ENCODE results near the gene BPI.
"Not testable (repeated sequence)": the region's sequence is repeated elsewhere in the genome, so short reads cannot be mapped to it uniquely, and the experiment has no call there.

Gene BPI

DNA sequence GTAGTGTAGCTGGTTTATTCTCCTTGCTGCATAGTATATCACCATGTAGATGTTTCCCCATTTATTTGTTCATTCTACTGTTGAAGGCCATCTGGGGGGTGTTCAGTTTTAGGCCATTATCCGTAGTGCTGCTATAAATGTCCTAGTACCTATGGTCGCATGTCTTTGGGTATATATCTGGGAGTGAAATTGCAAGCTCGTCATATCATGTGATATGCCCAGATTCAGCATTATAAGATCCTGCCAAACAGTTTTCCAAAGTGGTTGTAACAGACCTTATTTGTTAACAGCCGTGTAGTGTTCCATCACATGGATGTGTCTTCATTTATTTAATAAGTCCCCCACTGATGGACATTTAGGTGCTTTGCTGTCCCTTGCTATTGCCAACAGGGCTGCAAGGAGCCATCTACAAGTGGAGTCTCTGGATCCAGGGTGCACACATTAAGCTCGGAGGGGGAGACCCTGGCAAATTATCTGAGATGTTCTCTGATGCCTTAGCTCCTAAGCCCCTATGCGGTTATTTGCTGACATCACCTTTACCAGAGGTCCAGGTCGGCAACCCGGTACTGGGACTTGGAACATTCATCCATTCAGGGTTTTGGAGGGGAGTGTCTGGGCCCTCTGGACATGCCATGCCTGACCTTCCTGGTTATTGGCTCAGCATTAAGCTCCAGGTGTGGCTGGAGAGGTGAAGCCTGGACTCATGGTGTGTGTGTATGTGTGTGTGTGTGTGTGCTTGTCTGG lies 59.2 kb downstream of the BPI start:
- DNase-seq (ENCODE audit: low read depth), result no peak

DNA sequence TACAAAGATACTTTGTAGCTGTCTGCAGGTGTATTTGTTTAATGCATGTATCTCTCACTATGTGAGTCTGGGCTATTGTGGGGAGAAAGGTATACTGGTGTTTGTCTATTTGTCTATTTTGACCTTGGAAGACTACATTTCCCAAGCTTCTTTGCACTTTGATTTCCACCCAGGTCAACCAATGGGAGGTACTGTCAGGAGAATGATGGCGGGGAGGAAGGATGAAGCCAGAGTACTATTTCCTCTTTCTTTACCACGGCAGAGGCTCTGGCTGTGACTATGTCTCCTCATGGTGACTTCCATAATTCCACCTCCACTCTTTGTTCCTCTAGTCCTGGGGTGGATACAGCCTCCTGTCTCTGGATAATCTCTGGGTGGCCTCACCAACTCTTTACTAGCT lies 65.4 kb downstream of the BPI start:
- DNase-seq (ENCODE audit: low read depth), result no peak

DNA sequence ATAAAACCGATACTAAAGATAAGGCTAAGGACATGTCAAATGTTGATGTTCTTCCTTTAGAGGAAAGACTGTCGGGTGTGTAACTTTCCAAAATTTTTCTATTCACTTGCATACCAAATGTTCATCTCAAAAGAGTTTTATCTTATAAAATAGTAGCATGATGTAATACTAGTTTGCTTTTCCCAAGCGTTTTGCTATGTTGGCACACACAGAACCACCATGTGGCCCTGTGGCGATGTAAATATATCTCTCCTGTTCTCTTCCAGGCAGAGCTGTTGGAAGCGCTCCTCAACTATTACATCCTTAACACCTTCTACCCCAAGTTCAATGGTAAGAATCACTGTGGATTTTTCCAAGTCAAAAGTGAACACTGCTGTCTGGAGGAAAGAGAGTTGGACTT lies 68.8 kb downstream of the BPI start:
- DNase-seq (ENCODE audit: low read depth), result no peak

GRCh38 chr20:38373231-38373867 lies 69.4 kb downstream of the BPI start:
- no peak for DNase-seq (ENCODE audit: low read depth)

- DNase-seq (ENCODE audit: low read depth), result no peak
These were observed 69.9 kb downstream of the BPI start for GRCh38 chr20:38373898-38374297.

DNA sequence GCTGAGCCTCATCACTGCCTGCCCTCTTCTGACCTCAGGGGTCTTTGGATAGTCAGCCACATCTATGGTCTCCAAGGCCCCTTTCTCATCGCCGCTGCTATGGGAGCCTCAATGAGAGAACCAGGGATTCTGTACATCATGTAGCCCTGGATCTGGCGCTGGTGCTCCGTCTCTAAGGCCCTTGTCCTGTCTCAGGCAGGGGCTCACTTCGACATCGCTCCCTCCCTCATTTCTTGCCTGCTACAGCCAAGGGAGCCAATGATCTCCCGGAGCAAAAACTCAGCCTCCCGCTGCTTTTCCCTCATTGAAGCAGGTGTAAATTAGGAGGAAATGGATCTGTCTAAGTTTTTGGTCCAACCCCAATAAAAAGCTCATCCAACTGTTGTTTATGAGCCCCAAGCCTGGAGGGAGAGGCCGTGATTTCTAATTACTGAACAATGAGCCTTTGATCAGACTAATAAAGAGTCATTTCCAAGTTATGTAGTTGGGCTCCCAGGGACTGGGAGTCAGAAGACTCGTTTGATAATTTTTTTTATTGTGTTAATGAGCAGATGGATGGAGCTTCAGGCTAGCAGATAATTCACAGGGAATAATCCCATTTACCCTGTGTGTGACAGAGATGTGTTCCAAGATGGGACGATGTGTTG lies 73.2 kb downstream of the BPI start:
- no peak for DNase-seq (ENCODE audit: low read depth)

GRCh38 chr20:38377838-38378237 lies 73.9 kb downstream of the BPI start:
- not testable (repeated sequence) for DNase-seq (ENCODE audit: low read depth)

GRCh38 chr20:38383147-38383546 lies 79.2 kb downstream of the BPI start:
- no peak for DNase-seq (ENCODE audit: low read depth)

DNA sequence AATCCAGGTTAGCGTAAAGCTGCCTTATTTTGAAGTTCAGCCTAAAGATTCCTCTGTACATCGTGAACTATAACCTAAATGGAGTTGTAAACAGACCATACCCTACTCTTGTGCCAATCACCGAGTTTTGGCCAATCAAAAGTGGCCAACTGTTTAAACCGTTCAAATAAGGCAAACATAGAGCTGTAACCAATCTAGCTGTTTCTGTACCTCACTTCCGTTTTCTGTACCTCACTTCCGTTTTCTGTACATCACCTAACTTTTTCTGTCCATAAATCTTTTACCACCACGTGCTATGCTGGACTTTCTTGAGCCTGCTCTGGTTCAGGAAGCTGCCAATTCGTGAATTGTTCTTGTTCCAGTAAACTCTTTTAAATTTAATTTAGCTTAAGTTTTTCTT lies 82.0 kb downstream of the BPI start:
- DNase-seq (ENCODE audit: low read depth), result no peak

- no peak for DNase-seq (ENCODE audit: low read depth)
These were observed 82.9 kb downstream of the BPI start for GRCh38 chr20:38386851-38387250.
